Pons (tissue), 1 donor: ENCODE measurements around the gene DARS2.
A peak's percentile ranks its signal among the peaks of the same experiment; 100 is the strongest.
"Not testable (repeated sequence)": the region's sequence is repeated elsewhere in the genome, so short reads cannot be mapped to it uniquely, and the experiment has no call there.

Source experiments
- DNase-seq: peaks from one replicate; pipeline ENCODE4 v3.0.0-alpha.2; 2016; ENCODE audit warnings: low spot score

Gene DARS2

GRCh38 chr1:173824315-173825081, at the start of gene DARS2, which contains the start of gene CENPL:
TSS of gene DARS2 (plus strand) at chr1:173824673. CDS start at chr1:173825230, 557 bp downstream.
TSS of gene CENPL (minus strand) at chr1:173824883. CDS start at chr1:173811299, 13,584 bp downstream.
- DNase-seq: peak; percentile 98

GRCh38 chr1:173775578-173776226, 48.8 kb upstream of the DARS2 start:
- DNase-seq: no peak

GRCh38 chr1:173779936-173780335, 44.5 kb upstream of the DARS2 start:
- no peak for DNase-seq

- no peak for DNase-seq
These were observed 39.5 kb upstream of the DARS2 start for GRCh38 chr1:173784997-173785396.

- DNase-seq: no peak
These were observed 34.6 kb upstream of the DARS2 start for GRCh38 chr1:173789841-173790240.

DNA sequence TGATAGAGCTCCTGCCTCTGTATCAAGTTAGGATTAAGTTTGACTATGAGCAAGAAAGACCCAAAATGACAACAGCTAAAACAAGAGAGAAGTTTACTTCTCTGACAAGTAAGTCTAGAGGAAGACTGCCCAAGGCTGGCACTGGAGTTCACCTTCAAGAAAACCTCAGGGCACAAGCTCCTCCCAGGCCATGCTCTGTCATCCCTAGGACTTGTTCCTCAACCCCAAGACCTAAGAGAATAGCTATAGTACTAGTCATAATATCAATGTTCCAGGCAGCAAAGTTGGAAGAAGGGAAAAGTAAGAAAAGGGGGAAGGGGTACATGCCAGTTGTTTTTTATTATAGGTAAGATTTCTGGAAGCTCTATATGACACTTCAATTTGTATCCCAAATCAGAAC, 26.4 kb upstream of the DARS2 start:
- no peak for DNase-seq

- not testable (repeated sequence) for DNase-seq
These were observed 24.5 kb upstream of the DARS2 start for GRCh38 chr1:173799995-173800394.

DNA sequence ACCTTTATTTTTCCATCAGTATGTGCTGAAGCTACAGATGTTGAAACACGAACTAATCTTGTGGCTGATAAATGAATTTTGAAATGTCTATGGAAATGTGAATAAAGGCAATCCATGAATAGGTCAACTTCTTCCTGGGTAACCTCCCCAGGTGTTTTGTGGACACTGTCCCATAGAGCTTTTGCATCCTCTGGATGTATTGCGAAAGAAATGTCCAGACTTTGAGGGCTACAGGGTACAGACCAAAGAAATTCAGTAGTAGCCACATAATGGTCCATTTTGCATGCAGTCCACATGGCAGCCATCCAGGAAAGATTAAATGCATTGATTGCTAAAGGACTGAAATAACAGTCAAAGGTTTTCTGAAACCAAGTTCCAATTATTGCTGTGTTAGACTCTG, 21.5 kb upstream of the DARS2 start:
- DNase-seq: no peak

- not testable (repeated sequence) for DNase-seq
These were observed 10.8 kb upstream of the DARS2 start for GRCh38 chr1:173813654-173814053.

DNA sequence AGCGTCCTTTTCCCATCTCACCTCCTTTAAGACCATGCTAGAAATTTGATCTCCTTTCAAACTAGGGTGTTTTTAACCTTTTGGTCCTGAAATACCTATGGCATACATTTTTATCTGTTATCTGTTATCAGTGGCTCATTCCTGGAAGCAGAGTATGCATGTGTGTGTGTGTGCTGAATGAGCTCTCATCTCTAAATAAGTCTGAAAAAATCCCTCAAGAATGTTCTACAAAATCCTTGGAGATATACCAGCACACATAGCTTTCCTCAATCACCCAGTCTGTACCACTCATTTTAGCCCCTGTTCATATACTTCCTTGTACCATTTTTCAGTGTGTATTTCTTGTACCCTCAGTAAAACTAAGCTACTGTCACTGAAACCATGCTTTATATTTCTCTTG, 6.0 kb upstream of the DARS2 start:
- DNase-seq: no peak

GRCh38 chr1:173821680-173822079, 2.8 kb upstream of the DARS2 start:
- no peak for DNase-seq

DNA sequence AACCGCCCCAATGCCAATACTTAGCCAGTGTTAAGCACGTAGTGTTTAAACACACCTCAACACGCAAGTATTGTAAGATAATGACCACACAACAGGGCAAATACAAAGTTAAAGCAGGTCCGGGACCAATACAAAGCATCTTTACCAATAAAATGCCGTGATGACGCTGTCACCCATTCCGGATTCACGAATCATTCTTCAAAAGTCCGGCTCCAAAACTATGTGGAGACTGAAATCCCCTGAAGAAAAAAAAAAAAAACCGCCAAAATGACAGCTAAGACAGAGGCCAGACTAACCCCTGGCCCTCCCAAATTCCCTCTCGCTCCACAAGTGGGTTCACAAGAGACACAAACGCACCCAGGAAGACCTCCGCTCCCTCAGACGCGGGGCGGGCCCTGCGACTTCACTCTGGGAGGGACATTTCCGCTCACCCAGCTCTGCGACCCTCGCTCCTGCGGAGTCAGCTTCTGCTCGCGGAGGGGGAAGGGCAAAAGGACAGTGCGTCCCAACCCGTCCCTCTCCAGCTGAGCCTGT, 625 bp upstream of the DARS2 start:
- no peak for DNase-seq

DNA sequence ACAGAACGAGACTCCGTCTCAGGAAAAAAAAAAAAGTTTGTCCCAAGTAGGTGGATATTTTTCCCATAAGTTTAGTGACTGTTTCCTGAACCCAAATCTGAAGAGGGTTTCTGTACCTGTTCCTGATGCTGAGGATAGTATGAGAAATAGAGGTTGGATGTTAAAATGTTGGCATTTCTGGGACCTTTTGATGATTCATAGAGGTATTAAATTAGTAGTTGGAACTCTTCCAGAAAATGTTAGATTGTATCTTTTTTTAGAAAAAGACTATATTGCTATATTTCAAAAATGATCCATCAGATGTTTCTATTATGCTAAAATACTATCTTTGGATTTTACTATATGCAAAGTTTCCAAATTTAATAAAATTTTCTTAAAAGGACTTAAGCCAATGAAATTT, 3.1 kb downstream of the DARS2 start:
- DNase-seq: no peak

DNA sequence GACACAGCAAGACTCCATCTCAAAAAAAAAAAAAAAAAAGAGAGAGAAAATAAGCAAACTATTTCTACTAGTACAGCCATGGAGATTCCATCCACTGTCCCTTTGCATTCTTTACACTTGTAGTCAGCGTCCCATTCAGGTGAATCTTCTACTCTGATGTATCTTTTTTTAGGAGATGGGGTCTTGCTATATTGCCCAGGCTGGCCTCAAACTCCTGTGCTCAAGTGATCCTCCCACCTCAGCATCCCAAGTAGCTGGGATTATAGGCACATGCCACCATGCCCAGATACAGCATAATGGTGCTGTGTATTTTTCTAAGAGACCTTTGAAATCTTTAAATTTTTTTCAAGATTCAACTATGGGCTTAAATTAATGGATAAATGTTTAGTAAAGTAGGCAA, 8.3 kb downstream of the DARS2 start:
- DNase-seq: no peak

GRCh38 chr1:173852105-173852504, 27.6 kb downstream of the DARS2 start:
- DNase-seq: no peak

DNA sequence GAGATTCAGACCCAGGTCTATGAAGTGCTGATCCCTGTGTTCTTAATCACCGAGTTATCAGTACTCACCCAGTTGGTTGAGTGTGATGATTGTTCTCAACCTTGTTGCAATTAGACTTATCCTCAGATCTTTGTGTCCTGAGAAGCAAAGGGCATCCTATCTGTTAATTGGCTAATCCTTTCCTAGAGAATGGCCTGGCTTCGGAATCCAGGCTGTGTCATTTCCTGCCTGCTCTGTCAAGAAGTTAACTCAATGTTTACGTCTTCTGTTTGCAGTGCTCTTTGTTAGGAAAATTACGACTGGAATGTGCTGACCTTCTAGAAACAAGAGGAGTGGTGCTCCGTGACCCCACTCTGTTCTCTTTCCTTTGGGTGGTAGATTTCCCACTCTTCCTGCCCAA, 28.6 kb downstream of the DARS2 start:
- no peak for DNase-seq

DNA sequence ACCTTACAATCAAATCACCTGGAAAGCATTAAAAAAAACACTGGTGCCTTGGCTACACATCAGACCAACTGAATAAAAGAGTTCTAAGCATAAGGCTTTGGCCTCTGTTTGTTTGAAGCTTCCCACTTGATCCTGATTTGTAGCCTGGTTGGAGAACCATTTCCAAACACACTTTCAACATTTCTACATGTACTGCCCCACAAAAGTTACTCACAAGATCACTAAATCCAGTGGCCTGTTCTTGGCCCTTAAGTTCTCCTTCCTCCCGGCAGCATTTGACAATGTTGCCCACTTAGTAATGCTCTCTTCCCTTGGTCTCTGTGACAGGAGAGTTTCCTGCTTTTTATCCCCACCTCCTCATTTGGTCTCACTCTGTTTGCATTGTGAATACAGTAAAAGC, 31.5 kb downstream of the DARS2 start:
- DNase-seq: no peak

- DNase-seq: no peak
These were observed 32.4 kb downstream of the DARS2 start for GRCh38 chr1:173856903-173857302.

DNA sequence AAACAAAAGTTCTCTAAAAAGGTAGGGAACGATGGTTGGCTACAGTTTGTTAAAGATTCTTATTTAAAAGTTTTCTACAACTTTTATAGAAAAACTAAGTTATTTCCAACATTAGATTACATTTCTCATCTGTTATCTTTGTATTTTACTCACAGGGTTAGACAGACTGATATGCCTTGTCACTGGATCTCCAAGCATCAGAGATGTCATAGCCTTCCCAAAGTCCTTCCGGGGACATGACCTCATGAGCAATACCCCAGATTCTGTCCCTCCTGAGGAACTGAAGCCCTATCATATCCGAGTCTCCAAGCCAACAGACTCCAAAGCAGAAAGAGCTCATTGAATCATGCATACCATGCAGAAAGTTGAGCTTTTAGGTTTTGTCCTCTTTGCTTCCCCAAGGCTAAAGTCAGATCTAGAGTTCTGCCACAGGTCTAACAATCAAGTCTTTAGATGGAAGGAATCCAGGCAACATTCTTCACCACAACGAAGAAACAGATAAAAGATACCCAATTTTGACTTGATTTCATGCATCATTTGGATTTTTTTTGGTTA, 33.0 kb downstream of the DARS2 start:
- DNase-seq: no peak

DNA sequence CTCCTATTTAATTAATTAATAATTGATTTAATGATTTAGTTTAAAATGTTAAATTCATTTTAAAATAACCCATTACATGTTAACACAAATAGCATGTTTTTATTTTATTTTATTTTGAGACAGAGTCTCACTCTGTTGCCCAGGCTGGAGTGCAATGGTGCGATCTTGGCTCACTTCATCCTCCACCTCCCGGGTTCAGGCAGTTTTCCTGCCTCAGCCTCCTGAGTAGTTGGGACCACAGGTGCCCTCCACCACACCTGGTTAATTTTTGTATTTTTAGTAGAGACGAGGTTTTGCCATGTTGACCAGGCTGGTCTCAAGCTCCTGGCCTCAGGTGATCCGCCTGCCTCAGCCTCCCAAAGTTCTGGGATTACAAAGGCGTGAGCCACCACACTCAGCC, 35.1 kb downstream of the DARS2 start:
- DNase-seq: not testable (repeated sequence)

DNA sequence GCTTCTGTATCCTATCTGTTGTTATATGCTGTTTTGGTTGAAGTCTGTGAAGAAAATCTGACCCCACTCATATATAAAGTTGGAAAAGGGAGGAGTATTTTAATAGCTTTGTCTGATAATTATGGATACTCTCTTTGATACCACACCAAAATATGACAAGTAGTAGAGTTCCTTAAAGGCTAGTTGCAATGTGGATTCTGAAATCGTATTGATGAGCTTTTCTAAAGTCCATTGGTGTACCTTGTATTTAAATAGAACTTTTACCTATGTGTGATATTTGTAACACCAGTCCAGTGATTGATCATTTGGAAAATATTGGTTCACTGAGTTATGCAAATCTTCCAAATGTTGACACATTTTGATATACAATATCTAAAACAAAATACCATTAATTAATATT, 35.6 kb downstream of the DARS2 start:
- no peak for DNase-seq

DNA sequence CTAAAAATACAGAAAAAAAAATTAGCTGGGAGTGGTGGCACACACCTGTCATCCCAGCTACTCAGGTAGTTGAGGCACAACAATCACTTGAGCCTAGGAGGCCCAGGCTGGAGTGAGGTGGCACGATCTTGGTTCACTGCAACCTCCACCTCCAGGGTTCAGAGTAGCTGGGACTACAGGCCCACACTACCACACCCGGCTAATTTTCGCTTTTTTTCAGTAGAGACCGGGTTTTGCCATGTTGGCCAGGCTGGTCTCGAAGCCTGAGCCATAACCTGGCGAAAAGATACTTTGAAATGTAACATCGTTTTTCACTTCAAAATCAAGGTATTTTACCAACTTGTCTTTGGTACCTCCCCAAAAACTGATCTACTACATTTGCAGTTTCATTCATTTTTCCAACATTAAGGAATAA, 37.3 kb downstream of the DARS2 start:
- DNase-seq: no peak
